DND-41 (cell line): ENCODE data around the gene IQCH.

Experiments
- EZH2 ChIP-seq: IDR thresholded peaks from 3 replicates; pipeline ENCODE4 v1.6.1; 2012; ENCODE audit warnings: borderline replicate concordance, low read depth, mild to moderate bottlenecking, moderate library complexity, low read length, inconsistent platforms; ENCODE audit not compliant: severe bottlenecking
- TF ChIP-seq, protein P1 (sequence below): IDR thresholded peaks from 2 replicates; pipeline ENCODE4 v1.5.1; 2012; ENCODE audit warnings: borderline replicate concordance, low read length, moderate library complexity, mild to moderate bottlenecking; ENCODE audit not compliant: poor library complexity, severe bottlenecking; ENCODE audit errors: extremely low read depth

- TF ChIP-seq, protein P1, sequence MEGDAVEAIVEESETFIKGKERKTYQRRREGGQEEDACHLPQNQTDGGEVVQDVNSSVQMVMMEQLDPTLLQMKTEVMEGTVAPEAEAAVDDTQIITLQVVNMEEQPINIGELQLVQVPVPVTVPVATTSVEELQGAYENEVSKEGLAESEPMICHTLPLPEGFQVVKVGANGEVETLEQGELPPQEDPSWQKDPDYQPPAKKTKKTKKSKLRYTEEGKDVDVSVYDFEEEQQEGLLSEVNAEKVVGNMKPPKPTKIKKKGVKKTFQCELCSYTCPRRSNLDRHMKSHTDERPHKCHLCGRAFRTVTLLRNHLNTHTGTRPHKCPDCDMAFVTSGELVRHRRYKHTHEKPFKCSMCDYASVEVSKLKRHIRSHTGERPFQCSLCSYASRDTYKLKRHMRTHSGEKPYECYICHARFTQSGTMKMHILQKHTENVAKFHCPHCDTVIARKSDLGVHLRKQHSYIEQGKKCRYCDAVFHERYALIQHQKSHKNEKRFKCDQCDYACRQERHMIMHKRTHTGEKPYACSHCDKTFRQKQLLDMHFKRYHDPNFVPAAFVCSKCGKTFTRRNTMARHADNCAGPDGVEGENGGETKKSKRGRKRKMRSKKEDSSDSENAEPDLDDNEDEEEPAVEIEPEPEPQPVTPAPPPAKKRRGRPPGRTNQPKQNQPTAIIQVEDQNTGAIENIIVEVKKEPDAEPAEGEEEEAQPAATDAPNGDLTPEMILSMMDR = no peak
- no peak for TF ChIP-seq EZH2
Measured at GRCh38 chr15:67405208-67406191, 150.9 kb downstream of the IQCH start.
